NCI-H2081 treated with DMSO at 0.1 percent for 48 hours (cell line): ENCODE data around the gene BMP7.
"Not testable (repeated sequence)": the region's sequence is repeated elsewhere in the genome, so short reads cannot be mapped to it uniquely, and the experiment has no call there.

Experiments
- DNase-seq: peaks from one replicate; lab custom pipeline; 2025; lab: John Stamatoyannopoulos, UW

The BMP7 gene

DNA sequence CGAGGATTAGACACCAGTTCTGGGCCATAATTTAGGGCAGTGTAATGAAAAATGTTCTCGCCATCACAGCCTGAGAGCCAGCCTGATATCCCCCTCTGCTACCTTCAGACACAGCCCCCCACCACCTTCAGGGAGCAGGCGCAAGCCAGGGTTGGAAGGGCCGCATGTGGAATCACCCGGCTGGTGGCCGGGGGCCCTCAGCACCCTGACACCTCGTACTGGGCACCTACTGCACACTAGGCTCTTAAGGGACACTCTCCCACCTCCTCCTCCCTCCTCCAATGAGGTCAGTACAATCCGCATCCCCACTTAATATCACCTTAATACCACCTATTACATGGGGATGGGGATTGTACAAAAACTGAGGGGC, 55.5 kb downstream of the BMP7 start:
- no peak for DNase-seq

GRCh38 chr20:57210054-57210910, 56.2 kb downstream of the BMP7 start:
- no peak for DNase-seq

GRCh38 chr20:57209413-57209812, 57.0 kb downstream of the BMP7 start:
- DNase-seq, result no peak

DNA sequence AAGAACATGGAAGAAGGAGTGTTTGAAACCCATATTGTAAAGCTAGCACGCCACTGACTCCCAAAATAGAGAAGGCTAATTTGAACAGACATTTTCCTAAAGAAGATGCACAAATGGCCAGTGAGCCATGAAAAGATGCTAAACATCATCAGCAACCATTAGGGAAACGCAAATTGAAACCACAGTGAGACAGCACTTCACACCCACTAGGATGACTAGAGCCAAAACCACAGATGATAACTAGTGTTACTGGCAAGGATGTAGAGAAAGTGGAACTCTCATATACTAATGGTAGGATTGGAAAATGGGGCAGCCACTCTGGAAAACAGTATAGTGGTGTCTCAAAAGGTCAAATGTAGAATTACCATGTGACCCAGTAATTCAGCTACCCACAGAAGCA, 58.2 kb downstream of the BMP7 start:
- DNase-seq, result no peak

DNA sequence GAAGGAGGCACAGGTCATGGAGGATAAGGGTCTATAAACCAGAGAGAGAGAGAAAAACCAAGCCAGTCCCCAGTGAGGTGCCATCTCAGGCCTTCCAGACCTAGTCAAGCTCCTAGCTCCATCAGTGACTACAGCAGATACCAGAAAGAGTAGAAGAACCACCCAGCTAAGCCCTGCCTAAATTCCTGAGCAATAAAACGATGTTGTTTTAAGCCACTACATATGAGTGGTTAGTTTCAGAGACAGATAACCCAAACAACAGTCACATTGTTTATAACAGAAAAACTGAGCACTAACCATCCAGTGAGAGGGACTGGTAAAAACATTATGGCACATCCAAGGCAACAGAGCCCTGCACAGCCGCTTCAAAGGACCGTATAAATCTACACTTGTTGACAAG, 59.2 kb downstream of the BMP7 start:
- DNase-seq, result no peak

- DNase-seq, result no peak
These were observed 60.7 kb downstream of the BMP7 start for GRCh38 chr20:57205606-57206219.

DNA sequence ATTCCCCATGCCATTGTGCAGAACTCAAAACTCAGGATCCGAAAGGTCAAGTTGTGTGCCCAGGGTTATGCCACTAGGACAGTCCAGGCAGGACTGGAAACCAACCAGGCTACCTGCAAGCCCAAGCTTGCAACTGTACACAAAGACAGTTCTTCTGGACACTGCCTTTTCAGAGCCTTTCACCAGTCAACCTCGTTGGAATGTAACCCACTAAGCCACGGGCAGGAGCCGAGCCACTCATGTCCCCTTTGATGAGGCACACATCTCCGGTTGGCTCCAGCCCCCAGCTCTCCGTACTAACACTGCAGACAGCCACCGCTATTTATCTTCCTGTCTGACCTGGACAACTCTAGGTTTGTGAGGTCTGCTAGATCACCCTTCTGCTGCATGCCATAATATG, 62.5 kb downstream of the BMP7 start:
- DNase-seq, result no peak

DNA sequence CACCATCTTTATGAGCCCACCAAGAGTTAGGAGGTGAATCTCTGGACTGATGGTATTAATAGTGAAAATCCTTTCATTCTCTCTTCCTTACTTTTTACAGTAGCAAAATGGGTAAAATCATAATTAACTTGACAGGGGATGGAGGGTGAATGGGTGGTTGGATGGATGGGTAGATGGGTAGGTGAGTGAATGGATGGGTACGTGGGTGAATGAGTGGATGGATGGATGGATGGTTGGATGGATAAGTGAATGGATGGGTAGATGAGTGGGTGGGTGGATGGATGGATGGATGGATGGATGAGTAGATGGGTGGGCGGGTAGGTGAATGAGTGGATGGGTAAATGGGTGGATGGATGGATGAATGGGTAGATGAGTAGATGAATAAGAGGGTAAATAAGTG, 63.2 kb downstream of the BMP7 start:
- DNase-seq, result no peak

GRCh38 chr20:57202309-57202708, 64.1 kb downstream of the BMP7 start:
- no peak for DNase-seq

- no peak for DNase-seq
These were observed 65.4 kb downstream of the BMP7 start for GRCh38 chr20:57200882-57201695.

- no peak for DNase-seq
These were observed 66.6 kb downstream of the BMP7 start for GRCh38 chr20:57199656-57200405.

- DNase-seq, result no peak
These were observed 68.0 kb downstream of the BMP7 start for GRCh38 chr20:57198132-57199072.

GRCh38 chr20:57197352-57198131, 68.9 kb downstream of the BMP7 start:
- DNase-seq, result no peak

DNA sequence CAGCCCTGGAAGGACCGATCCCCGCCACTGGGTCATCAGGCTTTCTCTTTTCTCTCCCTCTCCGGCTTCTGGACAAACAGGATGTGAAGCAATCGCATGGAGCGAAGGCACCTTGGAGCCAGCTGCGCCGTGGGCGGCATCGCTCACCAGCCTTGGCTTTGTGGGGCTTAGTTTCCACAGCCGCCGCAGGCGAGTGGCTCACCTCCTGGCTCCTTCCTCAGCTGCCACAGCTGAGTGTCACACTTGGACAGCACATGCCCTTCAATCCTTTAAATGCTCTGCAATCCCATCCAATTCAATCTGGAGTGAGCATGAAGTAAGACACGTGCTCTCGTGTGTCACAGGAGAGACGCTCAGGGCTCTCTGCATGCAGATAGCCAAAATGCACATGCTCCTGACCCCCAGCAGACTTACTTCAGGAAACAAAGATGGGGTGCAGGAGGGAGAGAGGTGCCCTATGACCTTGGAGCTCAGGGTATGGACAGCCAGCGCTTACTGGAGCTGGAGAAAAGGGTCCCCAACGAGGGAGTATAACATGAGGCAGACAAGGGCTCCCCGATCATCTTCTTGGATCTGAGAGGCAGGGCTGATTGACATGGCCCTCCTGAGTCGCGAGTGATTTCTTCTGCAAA, 70.9 kb downstream of the BMP7 start:
- no peak for DNase-seq

DNA sequence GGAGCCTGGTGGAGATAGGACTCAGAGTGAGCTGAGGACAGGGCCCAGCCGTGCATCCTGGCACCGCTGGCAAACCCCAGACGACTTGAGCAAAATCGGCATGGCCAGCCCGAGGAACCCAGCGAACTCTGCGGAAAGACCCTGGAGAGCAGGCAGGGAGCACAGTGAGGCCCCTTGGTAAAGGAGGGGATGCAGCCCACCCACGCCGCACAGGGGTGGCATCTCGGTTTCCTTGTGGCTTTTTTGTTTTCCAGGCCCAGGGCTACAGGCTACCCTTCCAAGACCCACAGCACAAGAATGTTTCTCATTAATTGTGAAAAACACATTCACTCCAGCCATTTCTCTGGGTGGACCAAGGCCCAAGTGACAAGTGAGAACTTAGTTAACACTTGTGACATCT, 71.4 kb downstream of the BMP7 start:
- no peak for DNase-seq

DNA sequence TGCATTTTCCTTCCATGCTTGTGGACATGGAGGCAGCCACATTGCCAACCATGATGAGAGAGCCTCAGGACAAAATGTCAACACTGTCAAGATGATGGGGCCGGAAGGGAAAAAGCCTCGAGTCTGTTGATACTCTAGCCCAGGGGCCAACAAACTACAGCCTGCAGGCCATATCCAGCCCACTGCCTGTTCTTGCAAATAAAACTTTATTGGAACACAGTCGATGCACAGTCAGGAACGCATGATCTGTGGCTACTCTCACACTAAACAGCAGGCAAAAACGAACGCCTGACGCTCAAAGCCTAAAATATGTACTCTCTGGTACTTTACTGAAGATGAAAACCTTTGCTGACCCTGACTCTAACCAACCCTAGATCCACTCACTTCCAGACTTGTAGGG, 72.3 kb downstream of the BMP7 start:
- no peak for DNase-seq

GRCh38 chr20:57193094-57193493, 73.3 kb downstream of the BMP7 start:
- DNase-seq, result no peak

- no peak for DNase-seq
These were observed 74.1 kb downstream of the BMP7 start for GRCh38 chr20:57192311-57192710.

GRCh38 chr20:57191265-57191638, 75.2 kb downstream of the BMP7 start:
- not testable (repeated sequence) for DNase-seq
